Esophagus muscularis mucosa (tissue), 4 donors: ENCODE results near the gene APOBEC4. TPM values are rescaled to one million over a fixed set of nuclear protein-coding genes. Genes with fewer than 3 reads are reported as not detected.

ENCODE experiments used
- DNase-seq: peaks from one replicate; pipeline ENCODE4 v3.0.0-alpha.2; 2017; ENCODE audit errors: extremely low spot score
- H3K27ac ChIP-seq, 4 donors: fragments of 200-600 bp; sonication (generic); replicated peaks in 1 of 4; 1 replicate in 3 of 4; 2 replicates in 1 of 4; pipeline ENCODE4 v1.5.1; 2016 to 2019; ENCODE audit warnings: mild to moderate bottlenecking in 1 of 4
- H3K27me3 ChIP-seq, 4 donors: fragments of 200-600 bp; sonication (generic); one replicate each; pipeline versions ENCODE4 v1.5.1 to v1.6.0; 2016 to 2019
- H3K36me3 ChIP-seq, 4 donors: fragments of 200-600 bp; sonication (generic); one replicate each; pipeline ENCODE4 v1.5.1; 2016 to 2019
- H3K4me1 ChIP-seq, 4 donors: fragments of 200-600 bp; sonication (generic); one replicate each; pipeline ENCODE4 v1.5.1; 2016 to 2019
- H3K4me3 ChIP-seq, 4 donors: fragments of 200-600 bp; sonication (generic); 1 replicate in 2 of 4; 2 replicates in 2 of 4; pipeline ENCODE4 v1.5.1; 2016 to 2019; ENCODE audit warnings: mild to moderate bottlenecking in 4 of 4, moderate library complexity in 1 of 4
- H3K9me3 ChIP-seq, 4 donors: fragments of 200-600 bp; sonication (generic); 1 replicate in 3 of 4; 2 replicates in 1 of 4; pipeline ENCODE4 v1.5.1; 2016 to 2019
- EP300 ChIP-seq: sonication (generic); formaldehyde crosslinking; IDR thresholded peaks from one replicate; pipeline ENCODE4 v1.6.1; 2017; ENCODE audit warnings: antibody characterized with exemption
- POLR2A ChIP-seq: fragments of 450-650 bp; IDR thresholded peaks from one replicate; pipeline ENCODE4 v1.6.1; 2017; ENCODE audit warnings: antibody characterized with exemption, moderate library complexity, mild to moderate bottlenecking, low read depth
- POLR2AphosphoS5 ChIP-seq, 2 donors: sonication (generic); formaldehyde crosslinking; IDR thresholded peaks; one replicate each; pipeline ENCODE4 v1.6.1; 2017; ENCODE audit warnings: antibody characterized with exemption in 2 of 2
- WGBS: methylation state at CpG from one replicate; pipeline ENCODE4 v1.1.5; 2018; 5-methylcytosine and 5-hydroxymethylcytosine counted together
- intact Hi-C: fragments of 100-400 bp; cut with DNase I; formaldehyde crosslinking; loops from one replicate; pipeline ENCODE4 v1.15.1; 2023
- total RNA-seq, 4 donors: library from RNA; depleted of rRNA; stranded (reverse); fragments of >200 nt; gene quantifications; one replicate each; pipeline versions ENCODE4 v1.1.0 to v1.2.1, GENCODE V29; 2016
- TF ChIP-seq, protein P1 (sequence below), 3 experiments: fragments of 200-600 bp in 2 of 3; fragments of 450-650 bp in 1 of 3; sonication (generic) in 2 of 3; IDR thresholded peaks; one replicate each; pipeline ENCODE4 v1.5.1; 2017 to 2019; ENCODE audit warnings: antibody characterized with exemption in 3 of 3, mild to moderate bottlenecking in 2 of 3, moderate library complexity in 1 of 3

Gene APOBEC4
- total RNA-seq, 4 donors from 2014 or later = not detected

- intact Hi-C loops = no loop called here
- Histone ChIP-seq H3K4me3 (no peak overlapping the region), H3K4me1 (peaks cover 0 to 8% (median 0%) of the 10 kb centered on the region in 4 donors), H3K9me3 (no peaks in the 10 kb centered on the region), H3K36me3 (no peaks in the 10 kb centered on the region), H3K27me3 (no peaks in the 10 kb centered on the region), H3K27ac (no peak overlapping the region)
- WGBS = 78% methylated on average over 3 of the region's 3 CpGs
- TF ChIP-seq POLR2AphosphoS5 (IDR thresholded peaks at IDR 0.05) = no peak
- TF ChIP-seq EP300 = no peak
- no peak for TF ChIP-seq POLR2A
- TF ChIP-seq, protein P1, sequence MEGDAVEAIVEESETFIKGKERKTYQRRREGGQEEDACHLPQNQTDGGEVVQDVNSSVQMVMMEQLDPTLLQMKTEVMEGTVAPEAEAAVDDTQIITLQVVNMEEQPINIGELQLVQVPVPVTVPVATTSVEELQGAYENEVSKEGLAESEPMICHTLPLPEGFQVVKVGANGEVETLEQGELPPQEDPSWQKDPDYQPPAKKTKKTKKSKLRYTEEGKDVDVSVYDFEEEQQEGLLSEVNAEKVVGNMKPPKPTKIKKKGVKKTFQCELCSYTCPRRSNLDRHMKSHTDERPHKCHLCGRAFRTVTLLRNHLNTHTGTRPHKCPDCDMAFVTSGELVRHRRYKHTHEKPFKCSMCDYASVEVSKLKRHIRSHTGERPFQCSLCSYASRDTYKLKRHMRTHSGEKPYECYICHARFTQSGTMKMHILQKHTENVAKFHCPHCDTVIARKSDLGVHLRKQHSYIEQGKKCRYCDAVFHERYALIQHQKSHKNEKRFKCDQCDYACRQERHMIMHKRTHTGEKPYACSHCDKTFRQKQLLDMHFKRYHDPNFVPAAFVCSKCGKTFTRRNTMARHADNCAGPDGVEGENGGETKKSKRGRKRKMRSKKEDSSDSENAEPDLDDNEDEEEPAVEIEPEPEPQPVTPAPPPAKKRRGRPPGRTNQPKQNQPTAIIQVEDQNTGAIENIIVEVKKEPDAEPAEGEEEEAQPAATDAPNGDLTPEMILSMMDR (IDR thresholded peaks at IDR 0.05) = no peak
- no peak for DNase-seq
Observed at GRCh38 chr1:183697814-183698590, 44.9 kb upstream of the APOBEC4 start.

DNA sequence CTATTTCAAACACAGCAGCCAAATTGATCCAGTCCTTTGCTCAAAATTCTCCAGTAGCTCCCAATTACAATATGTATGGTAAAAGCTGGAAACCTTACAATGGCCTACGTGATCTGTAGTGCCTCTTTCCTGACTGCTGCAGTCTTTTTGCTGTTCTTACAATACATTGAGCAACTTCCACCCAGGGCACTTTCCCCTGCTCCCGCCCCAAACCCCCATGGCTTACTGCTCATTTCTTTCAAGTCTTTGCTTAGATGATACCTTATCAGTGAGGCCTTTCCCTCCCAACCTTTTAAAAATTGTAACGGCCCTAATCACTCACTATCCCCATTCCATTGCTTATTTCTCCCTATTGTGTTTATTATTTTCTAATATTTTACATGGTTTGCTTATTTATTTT lies 43.9 kb upstream of the APOBEC4 start:
- DNase-seq = no peak
- no peak overlapping the region for H3K27ac ChIP-seq
- WGBS = 98% methylated on average over 3 of the region's 3 CpGs
- no peak for TF ChIP-seq POLR2A
- no peak for TF ChIP-seq POLR2AphosphoS5 (IDR thresholded peaks at IDR 0.05)
- TF ChIP-seq EP300 = no peak
- TF ChIP-seq, protein P1 (IDR thresholded peaks at IDR 0.05) = no peak
- no peak overlapping the region for H3K4me3 ChIP-seq
- no peaks in the 10 kb centered on the region for H3K9me3 ChIP-seq
- no peaks in the 10 kb centered on the region for H3K36me3 ChIP-seq
- no peaks in the 10 kb centered on the region for H3K27me3 ChIP-seq
- intact Hi-C loops = no loop called here
- peaks cover 0 to 8% (median 0%) of the 10 kb centered on the region in 4 donors for H3K4me1 ChIP-seq

GRCh38 chr1:183694755-183695154 lies 41.6 kb upstream of the APOBEC4 start:
- TF ChIP-seq EP300 (no peak), POLR2A (no peak), POLR2AphosphoS5 (IDR thresholded peaks at IDR 0.05) (no peak)
- TF ChIP-seq, protein P1 (IDR thresholded peaks at IDR 0.05) = no peak
- Histone ChIP-seq H3K36me3 (no peaks in the 10 kb centered on the region), H3K4me1 (peaks cover 0 to 8% (median 0%) of the 10 kb centered on the region in 4 donors), H3K27me3 (no peaks in the 10 kb centered on the region), H3K9me3 (no peaks in the 10 kb centered on the region), H3K27ac (no peak overlapping the region), H3K4me3 (no peak overlapping the region)
- DNase-seq = no peak
- intact Hi-C loops = no loop called here

- no peaks in the 10 kb centered on the region for H3K27me3 ChIP-seq
- no peak for DNase-seq
- no peaks in the 10 kb centered on the region for H3K9me3 ChIP-seq
- WGBS = 55% methylated on average over 1 of the region's 1 CpG
- intact Hi-C loops = no loop called here
- H3K36me3 ChIP-seq = no peaks in the 10 kb centered on the region
- H3K27ac ChIP-seq = no peak overlapping the region
- no peak overlapping the region for H3K4me3 ChIP-seq
- TF ChIP-seq EP300 = no peak
- TF ChIP-seq POLR2A = no peak
- TF ChIP-seq, protein P1 (IDR thresholded peaks at IDR 0.05) = no peak
- TF ChIP-seq POLR2AphosphoS5 (IDR thresholded peaks at IDR 0.05) = no peak
- H3K4me1 ChIP-seq = peaks cover 0 to 8% (median 0%) of the 10 kb centered on the region in 4 donors
Observed at GRCh38 chr1:183694066-183694465, 41.0 kb upstream of the APOBEC4 start.
